ENCODE results near the gene DOP1A.

The DOP1A gene, protein sequence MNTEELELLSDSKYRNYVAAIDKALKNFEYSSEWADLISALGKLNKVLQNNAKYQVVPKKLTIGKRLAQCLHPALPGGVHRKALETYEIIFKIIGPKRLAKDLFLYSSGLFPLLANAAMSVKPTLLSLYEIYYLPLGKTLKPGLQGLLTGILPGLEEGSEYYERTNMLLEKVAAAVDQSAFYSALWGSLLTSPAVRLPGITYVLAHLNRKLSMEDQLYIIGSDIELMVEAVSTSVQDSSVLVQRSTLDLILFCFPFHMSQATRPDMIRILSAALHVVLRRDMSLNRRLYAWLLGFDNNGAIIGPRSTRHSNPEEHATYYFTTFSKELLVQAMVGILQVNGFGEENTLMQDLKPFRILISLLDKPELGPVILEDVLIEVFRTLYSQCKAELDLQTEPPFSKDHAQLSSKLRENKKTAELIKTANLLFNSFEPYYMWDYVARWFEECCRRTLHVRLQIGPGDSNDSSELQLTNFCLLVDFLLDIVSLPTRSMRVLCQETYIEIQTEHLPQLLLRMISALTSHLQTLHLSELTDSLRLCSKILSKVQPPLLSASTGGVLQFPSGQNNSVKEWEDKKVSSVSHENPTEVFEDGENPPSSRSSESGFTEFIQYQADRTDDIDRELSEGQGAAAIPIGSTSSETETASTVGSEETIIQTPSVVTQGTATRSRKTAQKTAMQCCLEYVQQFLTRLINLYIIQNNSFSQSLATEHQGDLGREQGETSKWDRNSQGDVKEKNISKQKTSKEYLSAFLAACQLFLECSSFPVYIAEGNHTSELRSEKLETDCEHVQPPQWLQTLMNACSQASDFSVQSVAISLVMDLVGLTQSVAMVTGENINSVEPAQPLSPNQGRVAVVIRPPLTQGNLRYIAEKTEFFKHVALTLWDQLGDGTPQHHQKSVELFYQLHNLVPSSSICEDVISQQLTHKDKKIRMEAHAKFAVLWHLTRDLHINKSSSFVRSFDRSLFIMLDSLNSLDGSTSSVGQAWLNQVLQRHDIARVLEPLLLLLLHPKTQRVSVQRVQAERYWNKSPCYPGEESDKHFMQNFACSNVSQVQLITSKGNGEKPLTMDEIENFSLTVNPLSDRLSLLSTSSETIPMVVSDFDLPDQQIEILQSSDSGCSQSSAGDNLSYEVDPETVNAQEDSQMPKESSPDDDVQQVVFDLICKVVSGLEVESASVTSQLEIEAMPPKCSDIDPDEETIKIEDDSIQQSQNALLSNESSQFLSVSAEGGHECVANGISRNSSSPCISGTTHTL (N-terminal part only)

GRCh38 chr6:83067448-83068439, at the start of gene DOP1A:
DOP1A (plus strand) TSS chr6:83067671; CDS start chr6:83096978, 29,307 bp downstream.
- peaks cover 24 to 29% of the 10 kb centered on the region in 2 experiments for H3K4me1 ChIP-seq (ENCODE audit: control insufficient read depth in 1 of 2, insufficient read depth in 1 of 2, low read depth in 1 of 2, low read length in 1 of 2)
- peaks cover 10% of the 10 kb centered on the region for H3K27me3 ChIP-seq
- peak within 1 kb of the TSS; percentile 90 for H3K27ac ChIP-seq
- peak; percentile 95 for TF ChIP-seq CTCF (IDR thresholded peaks at IDR 0.05)
- H3K4me3 ChIP-seq (ENCODE audit: low read depth in 1 of 2, low read length in 1 of 2) = peak within 1 kb of the TSS; percentile 84 to 85
- no peaks in the 10 kb centered on the region for H3K9me3 ChIP-seq
- no peaks in the 10 kb centered on the region for H3K36me3 ChIP-seq

DNA sequence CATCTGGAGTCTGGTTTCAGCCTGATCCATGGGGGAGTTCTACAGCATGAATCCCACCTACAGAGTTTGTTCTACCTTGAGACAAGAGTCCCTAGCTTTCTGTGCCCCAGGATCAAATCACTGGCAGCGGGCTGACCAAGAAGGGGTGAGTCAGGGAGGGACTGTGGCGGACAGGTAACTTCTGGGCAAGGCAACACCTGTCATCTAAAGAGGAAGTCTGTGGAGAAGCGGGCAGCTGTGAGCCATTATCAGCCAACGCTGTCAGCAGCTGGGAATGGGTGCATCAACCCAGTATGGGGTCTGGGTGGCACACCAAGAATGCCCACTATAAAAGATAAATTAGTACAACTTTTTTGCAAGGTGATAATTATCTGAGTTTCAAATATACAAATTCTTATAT, 47.7 kb upstream of the DOP1A start:
- TF ChIP-seq CTCF (IDR thresholded peaks at IDR 0.05) = no peak
- H3K27me3 ChIP-seq = no peaks in the 10 kb centered on the region
- H3K4me3 ChIP-seq (ENCODE audit: low read depth in 1 of 2, low read length in 1 of 2) = no peak overlapping the region
- no peaks in the 10 kb centered on the region for H3K9me3 ChIP-seq
- H3K36me3 ChIP-seq = no peaks in the 10 kb centered on the region
- no peak overlapping the region for H3K27ac ChIP-seq
- H3K4me1 ChIP-seq (ENCODE audit: control insufficient read depth in 1 of 2, insufficient read depth in 1 of 2, low read depth in 1 of 2, low read length in 1 of 2) = no peaks in the 10 kb centered on the region

DNA sequence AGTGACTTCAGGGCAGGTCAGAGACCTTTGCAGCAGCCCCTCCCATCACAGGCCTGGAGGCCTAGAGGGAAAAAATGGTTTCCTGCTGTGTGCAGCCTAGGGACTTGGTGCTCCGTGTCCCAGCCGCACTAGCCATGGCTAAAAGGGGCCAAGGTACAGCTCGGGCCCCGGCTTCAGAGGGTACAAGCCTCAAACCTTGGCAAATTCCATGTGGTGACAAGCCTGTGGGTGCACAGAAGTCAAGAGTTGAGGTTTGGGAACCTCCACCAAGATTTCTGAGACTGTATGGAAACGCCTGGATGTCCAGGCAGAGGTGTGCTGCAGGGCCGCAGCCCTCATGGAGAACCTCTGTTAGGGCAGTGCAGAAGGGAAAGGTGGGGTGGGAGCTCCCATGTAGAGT, 35.8 kb upstream of the DOP1A start:
- H3K9me3 ChIP-seq = no peaks in the 10 kb centered on the region
- no peak for TF ChIP-seq CTCF (IDR thresholded peaks at IDR 0.05)

GRCh38 chr6:83038246-83038645, 29.2 kb upstream of the DOP1A start:
- Histone ChIP-seq H3K4me1 (ENCODE audit: control insufficient read depth in 1 of 2, insufficient read depth in 1 of 2, low read depth in 1 of 2, low read length in 1 of 2) (no peaks in the 10 kb centered on the region), H3K36me3 (no peaks in the 10 kb centered on the region), H3K27ac (no peak overlapping the region), H3K27me3 (no peaks in the 10 kb centered on the region), H3K4me3 (ENCODE audit: low read depth in 1 of 2, low read length in 1 of 2) (no peak overlapping the region), H3K9me3 (no peaks in the 10 kb centered on the region)
- no peak for TF ChIP-seq CTCF (IDR thresholded peaks at IDR 0.05)

More for the DNA sequence above, 35.8 kb upstream of the DOP1A start:
- Histone ChIP-seq H3K4me3 (ENCODE audit: low read depth in 1 of 2, low read length in 1 of 2) (no peak overlapping the region), H3K36me3 (no peaks in the 10 kb centered on the region), H3K27ac (no peak overlapping the region), H3K27me3 (no peaks in the 10 kb centered on the region), H3K4me1 (ENCODE audit: control insufficient read depth in 1 of 2, insufficient read depth in 1 of 2, low read depth in 1 of 2, low read length in 1 of 2) (no peaks in the 10 kb centered on the region)

Measured in neutrophil (primary cell).